Subcutaneous abdominal adipose tissue (tissue), 5 donors: ENCODE measurements around the gene ADGRE2.

ENCODE experiments used
- H3K27ac ChIP-seq: one replicate; pipeline ENCODE4 v1.7.0; 2013; ENCODE audit warnings: low read depth, mild to moderate bottlenecking, inconsistent platforms, low read length, moderate library complexity
- H3K27me3 ChIP-seq, 5 donors: one replicate each; pipeline ENCODE4 v1.7.0; 2013; ENCODE audit warnings: low read length in 5 of 5, inconsistent platforms in 1 of 5; ENCODE audit not compliant: control insufficient read depth in 5 of 5, insufficient read depth in 4 of 5
- H3K36me3 ChIP-seq, 5 donors: one replicate each; pipeline ENCODE4 v1.7.0; 2013; ENCODE audit warnings: low read length in 5 of 5; ENCODE audit not compliant: control insufficient read depth in 5 of 5, insufficient read depth in 5 of 5
- H3K4me1 ChIP-seq, 5 donors: one replicate each; pipeline ENCODE4 v1.7.0; 2013; ENCODE audit warnings: low read length in 5 of 5, mild to moderate bottlenecking in 3 of 5, moderate library complexity in 1 of 5; ENCODE audit not compliant: control insufficient read depth in 5 of 5, insufficient read depth in 5 of 5
- H3K4me3 ChIP-seq, 5 donors: one replicate each; pipeline ENCODE4 v1.7.0; 2013; ENCODE audit warnings: low read length in 5 of 5, low read depth in 1 of 5
- H3K9ac ChIP-seq, 5 donors: one replicate each; pipeline ENCODE4 v1.7.0; 2013; ENCODE audit warnings: low read length in 5 of 5, mild to moderate bottlenecking in 4 of 5, moderate library complexity in 3 of 5
- H3K9me3 ChIP-seq, 5 donors: one replicate each; pipeline ENCODE4 v1.7.0; 2013; ENCODE audit warnings: low read length in 5 of 5; ENCODE audit not compliant: control insufficient read depth in 5 of 5
- donor health status: healthy.
- donor health status: healthy.
- donor health status: healthy.
- donor health status: healthy.
- donor health status: healthy.

ADGRE2 gene

DNA sequence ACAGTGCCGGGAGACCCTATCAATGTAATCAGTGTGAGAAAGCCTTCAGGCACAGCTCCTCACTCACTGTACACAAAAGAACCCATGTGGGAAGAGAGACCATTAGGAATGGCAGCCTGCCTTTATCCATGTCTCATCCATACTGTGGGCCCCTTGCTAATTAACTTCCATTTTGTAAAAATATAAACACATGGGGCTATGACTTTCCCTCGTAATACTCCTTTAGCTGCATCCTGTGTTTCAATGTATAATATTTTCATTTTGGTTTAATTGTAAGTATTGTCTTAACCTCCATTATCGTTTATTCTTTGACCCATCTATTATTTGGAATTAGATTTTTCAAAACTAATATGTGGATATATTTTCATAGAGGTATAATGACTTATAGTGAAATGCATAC lies 59.2 kb downstream of the ADGRE2 start:
- peaks cover 48 to 83% (median 67%) of the 10 kb centered on the region in 5 donors for H3K36me3 ChIP-seq
- H3K9ac ChIP-seq: no peak overlapping the region
- H3K27me3 ChIP-seq: no peaks in the 10 kb centered on the region
- no peaks in the 10 kb centered on the region for H3K4me1 ChIP-seq
- H3K4me3 ChIP-seq: peak overlapping the region; percentile 44 to 74 (median 62)
- H3K27ac ChIP-seq: no peak overlapping the region
- peaks cover 74 to 98% (median 94%) of the 10 kb centered on the region in 5 donors for H3K9me3 ChIP-seq

DNA sequence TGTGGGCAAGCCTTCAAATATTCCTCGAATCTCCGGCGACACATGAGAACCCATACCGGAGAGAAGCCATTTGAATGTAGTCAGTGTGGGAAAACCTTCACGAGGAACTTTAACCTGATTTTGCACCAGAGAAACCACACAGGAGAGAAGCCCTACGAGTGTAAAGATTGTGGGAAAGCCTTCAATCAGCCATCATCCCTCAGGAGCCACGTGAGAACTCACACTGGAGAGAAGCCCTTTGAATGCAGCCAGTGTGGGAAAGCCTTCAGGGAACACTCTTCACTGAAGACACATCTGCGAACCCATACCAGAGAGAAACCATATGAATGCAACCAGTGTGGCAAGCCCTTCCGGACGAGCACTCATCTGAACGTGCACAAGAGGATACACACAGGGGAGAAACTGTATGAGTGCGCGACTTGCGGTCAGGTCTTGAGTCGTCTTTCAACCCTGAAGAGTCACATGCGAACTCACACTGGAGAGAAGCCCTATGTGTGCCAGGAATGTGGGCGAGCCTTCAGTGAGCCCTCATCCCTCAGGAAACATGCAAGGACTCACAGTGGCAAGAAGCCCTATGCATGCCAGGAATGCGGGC lies 59.7 kb downstream of the ADGRE2 start:
- H3K9me3 ChIP-seq: peaks cover 72 to 98% (median 94%) of the 10 kb centered on the region in 5 donors
- H3K27ac ChIP-seq: no peak overlapping the region
- H3K4me3 ChIP-seq: peak overlapping the region; percentile 44 to 74 (median 62)
- H3K27me3 ChIP-seq: no peaks in the 10 kb centered on the region
- peaks cover 48 to 84% (median 67%) of the 10 kb centered on the region in 5 donors for H3K36me3 ChIP-seq
- no peaks in the 10 kb centered on the region for H3K4me1 ChIP-seq
- no peak overlapping the region for H3K9ac ChIP-seq

DNA sequence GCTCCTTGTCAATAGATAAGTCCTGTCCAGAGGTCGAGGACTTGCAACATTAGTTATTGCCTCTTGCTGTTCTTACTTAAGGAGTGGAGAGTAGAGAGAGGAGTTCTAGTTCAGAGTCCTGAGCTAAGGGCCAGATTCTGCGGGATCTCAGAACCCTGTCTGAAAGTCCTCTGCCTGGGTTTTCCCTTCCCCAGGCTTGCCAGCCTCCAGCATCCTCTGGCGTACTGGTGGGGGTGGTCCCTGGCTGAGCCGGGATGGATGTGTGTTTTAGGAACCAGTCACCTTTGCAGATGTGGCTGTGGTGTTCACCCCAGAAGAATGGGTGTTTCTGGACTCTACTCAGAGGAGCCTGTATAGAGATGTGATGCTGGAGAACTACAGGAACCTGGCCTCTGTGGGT lies 62.5 kb downstream of the ADGRE2 start:
- no peak overlapping the region for H3K9ac ChIP-seq
- H3K36me3 ChIP-seq: peaks cover 42 to 97% (median 91%) of the 10 kb centered on the region in 5 donors
- H3K4me3 ChIP-seq: peak overlapping the region; percentile 5 to 64 (median 34)
- no peaks in the 10 kb centered on the region for H3K4me1 ChIP-seq
- H3K9me3 ChIP-seq: peaks cover 60 to 90% (median 81%) of the 10 kb centered on the region in 5 donors
- no peak overlapping the region for H3K27ac ChIP-seq
- no peaks in the 10 kb centered on the region for H3K27me3 ChIP-seq

DNA sequence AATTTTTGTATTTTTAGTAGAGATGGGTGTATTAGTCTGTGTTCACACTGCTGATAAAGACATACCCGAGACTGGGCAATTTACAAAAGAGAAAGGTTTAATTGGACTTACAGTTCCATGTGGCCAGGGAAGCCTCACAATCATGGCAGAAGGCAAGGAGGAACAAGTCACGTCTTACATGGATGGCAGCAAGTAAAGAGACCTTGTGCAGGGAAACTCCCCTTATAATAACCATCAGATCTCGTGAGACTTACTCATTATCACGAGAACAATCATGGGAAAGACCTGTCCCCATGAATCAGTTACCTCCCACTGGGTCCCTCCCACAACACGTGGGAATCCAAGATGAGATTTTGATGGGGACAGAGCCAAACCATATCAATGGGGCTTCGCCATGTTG lies 73.9 kb downstream of the ADGRE2 start:
- Histone ChIP-seq H3K27ac (no peak overlapping the region), H3K36me3 (peaks cover 8 to 96% (median 93%) of the 10 kb centered on the region in 5 donors), H3K9me3 (peaks cover 0 to 6% (median 0%) of the 10 kb centered on the region in 5 donors), H3K4me1 (no peaks in the 10 kb centered on the region), H3K4me3 (no peak overlapping the region), H3K9ac (no peak overlapping the region), H3K27me3 (no peaks in the 10 kb centered on the region)

DNA sequence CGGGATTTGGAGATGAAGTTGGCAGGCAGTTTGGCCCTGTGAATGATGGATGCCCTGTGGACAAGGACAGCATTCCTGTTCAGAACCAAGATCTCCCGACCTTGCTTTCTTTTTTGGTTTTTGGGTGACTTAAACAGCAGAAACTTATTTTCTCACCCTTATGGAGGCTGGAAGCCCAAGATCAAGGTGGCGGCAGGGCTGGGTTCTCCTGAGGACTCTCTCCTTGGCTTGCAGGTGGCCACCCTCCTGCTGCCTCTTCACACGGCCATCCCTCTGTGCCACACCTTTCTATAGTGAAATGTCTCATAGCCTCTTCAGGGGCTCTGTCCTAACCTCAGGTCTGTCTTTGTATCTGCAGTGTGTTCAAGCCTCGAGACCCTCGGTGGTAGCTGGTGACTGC lies 74.5 kb downstream of the ADGRE2 start:
- Histone ChIP-seq H3K36me3 (peaks cover 4 to 95% (median 93%) of the 10 kb centered on the region in 5 donors), H3K27me3 (no peaks in the 10 kb centered on the region)

DNA sequence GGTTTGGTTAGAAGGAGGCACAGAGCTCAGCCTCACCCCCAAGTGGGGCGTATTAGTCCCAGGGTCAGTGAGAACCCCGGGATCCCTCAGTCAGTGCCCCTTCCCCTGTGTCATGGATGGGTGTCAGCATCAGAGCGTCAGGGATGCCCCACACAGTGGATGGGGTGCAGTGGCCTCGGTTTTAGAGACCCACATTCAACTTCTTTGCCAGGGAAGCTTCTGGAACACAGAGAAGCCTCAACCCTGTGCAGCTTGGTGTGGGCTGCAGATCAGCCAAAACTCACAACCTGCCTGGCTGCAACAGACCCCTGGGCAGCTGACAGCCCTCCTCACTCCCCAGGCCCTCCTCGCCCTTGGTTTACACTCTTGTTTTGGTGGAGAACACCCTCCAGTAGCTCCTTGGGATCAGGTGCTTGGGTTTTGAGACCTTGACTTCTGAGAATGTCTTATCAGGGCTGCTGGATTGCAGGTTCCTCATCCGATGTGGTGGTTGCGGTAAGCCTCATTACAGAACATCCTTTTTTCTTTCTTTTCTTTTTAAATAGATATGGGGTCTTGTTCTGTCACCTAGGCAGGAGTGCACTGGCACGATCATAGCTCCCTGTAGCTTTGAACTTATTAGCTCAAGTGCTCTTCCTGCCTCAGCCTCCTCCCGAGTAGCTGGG lies 77.5 kb downstream of the ADGRE2 start:
- H3K9ac ChIP-seq: no peak overlapping the region
- H3K9me3 ChIP-seq: peaks cover 0 to 6% (median 0%) of the 10 kb centered on the region in 5 donors
- no peak overlapping the region for H3K27ac ChIP-seq
- H3K36me3 ChIP-seq: peaks cover 9 to 90% (median 85%) of the 10 kb centered on the region in 5 donors
- H3K27me3 ChIP-seq: no peaks in the 10 kb centered on the region
- H3K4me3 ChIP-seq: no peak overlapping the region
- H3K4me1 ChIP-seq: no peaks in the 10 kb centered on the region

More for the DNA sequence above, 74.5 kb downstream of the ADGRE2 start:
- H3K27ac ChIP-seq: no peak overlapping the region
- peaks cover 0 to 6% (median 0%) of the 10 kb centered on the region in 5 donors for H3K9me3 ChIP-seq
- no peaks in the 10 kb centered on the region for H3K4me1 ChIP-seq
- H3K9ac ChIP-seq: no peak overlapping the region
- H3K4me3 ChIP-seq: no peak overlapping the region

DNA sequence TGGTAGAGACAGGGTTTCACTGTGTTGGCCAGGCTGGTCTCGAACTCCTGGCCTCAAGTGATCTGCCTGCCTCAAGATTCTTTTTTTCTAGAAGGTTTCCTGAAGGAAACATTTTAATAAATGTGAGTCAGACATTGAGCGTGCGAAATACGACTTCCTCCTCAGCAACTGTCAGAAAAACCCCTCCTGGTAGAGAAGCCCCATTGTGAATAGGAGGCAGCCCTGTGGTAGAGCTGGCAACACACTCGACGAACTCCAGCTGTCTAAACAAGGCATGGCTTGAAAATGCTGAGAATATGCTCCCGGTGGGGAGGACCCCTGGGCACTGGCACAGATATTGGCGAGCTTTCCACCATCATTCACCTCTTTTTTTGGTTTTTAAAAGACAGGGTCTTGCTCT lies 78.7 kb downstream of the ADGRE2 start:
- Histone ChIP-seq H3K4me3 (no peak overlapping the region), H3K9me3 (peaks cover 0 to 6% (median 0%) of the 10 kb centered on the region in 5 donors), H3K36me3 (peaks cover 9 to 90% (median 85%) of the 10 kb centered on the region in 5 donors), H3K27me3 (no peaks in the 10 kb centered on the region), H3K27ac (no peak overlapping the region), H3K4me1 (no peaks in the 10 kb centered on the region), H3K9ac (no peak overlapping the region)

DNA sequence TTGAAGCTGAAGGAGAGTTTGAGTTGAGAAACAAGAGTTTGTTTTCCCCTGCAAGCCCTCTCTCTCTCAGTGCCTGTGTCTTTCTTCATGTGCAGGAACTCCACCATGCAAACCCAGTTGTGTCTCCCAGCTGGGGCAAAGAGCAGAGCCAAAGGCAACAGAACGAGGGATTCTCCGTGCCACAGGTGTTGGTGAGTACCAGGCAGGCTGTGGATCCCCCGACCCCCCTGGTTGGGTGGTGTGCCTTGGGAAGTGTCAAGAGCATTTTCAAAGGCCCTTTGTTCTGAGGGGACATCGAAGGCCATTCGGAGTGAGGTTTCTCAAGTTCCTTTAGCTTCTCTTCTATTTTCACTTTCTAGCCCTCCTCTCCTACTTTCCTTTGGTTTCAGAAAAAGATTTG lies 82.9 kb downstream of the ADGRE2 start:
- H3K4me1 ChIP-seq: peaks cover 1 to 12% (median 10%) of the 10 kb centered on the region in 5 donors
- no peak overlapping the region for H3K4me3 ChIP-seq
- H3K9me3 ChIP-seq: no peaks in the 10 kb centered on the region
- no peaks in the 10 kb centered on the region for H3K27me3 ChIP-seq
- no peak overlapping the region for H3K27ac ChIP-seq
- H3K36me3 ChIP-seq: peaks cover 9 to 62% (median 57%) of the 10 kb centered on the region in 5 donors
- H3K9ac ChIP-seq: no peak overlapping the region

DNA sequence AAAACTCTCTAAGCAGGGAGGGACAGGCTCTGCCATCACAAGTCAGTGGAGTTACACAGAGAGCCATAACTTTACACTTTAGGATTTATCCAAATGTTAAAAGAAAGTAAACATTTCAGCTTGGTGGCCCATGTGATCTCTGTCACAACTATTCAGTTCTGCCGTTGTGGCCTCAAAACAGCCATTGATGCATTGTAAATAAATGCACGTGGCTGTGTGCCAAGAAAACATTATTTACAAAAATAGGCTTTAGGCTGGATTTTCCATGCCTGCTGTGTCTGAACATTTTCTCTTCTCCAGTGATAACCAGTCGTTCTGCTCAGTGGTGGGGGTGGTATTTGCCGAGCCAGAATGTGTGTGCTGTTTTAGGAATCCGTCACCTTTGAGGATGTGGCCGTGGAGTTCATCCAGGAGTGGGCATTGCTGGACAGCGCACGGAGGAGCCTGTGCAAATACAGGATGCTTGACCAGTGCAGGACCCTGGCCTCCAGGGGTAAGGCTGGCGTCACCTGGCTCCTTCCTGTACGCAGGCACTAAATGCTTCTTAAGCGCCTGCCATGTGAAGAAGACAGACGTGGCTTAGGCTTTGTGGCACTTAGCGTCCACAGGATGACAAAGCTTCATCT lies 83.6 kb downstream of the ADGRE2 start:
- Histone ChIP-seq H3K4me1 (peaks cover 3 to 15% (median 14%) of the 10 kb centered on the region in 5 donors), H3K27me3 (no peaks in the 10 kb centered on the region), H3K4me3 (no peak overlapping the region), H3K36me3 (peaks cover 6 to 55% (median 49%) of the 10 kb centered on the region in 5 donors), H3K9ac (no peak overlapping the region), H3K9me3 (no peaks in the 10 kb centered on the region), H3K27ac (no peak overlapping the region)
